ENCODE measurements around the gene GTF3A. TPM values are rescaled to one million over a fixed set of nuclear protein-coding genes. Genes with fewer than 3 reads are reported as not detected.

GTF3A gene
- total RNA-seq, 1 experiment from 2014 or later = 102 TPM

DNA sequence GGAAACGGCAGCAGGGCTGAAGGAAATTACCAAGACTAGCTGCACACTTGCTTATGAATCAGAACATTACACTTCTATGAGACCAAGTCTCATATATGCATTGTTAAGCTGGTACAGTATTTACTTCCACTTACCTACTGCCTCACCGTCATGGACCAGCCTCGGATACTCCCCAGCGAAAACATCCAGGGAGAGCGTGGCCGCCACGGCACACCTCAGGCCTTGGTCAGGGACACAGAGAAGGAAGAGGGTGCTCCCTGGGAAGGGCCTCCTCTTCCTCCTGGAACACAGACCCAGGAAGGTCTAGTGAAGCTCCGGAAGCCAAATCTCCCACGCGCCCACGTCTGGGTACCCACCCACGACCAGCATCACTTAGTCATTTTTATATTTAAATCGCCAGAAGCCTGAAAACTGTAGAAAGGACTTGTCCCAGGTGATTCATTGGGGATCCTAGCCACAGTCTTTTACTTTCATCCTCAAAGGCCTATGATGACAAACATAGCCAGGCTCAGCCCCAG is 50.4 kb downstream of the GTF3A start:
- RAD21 ChIA-PET (ENCODE audit: low non-redundant PET in 1 of 2, low total read pairs in 2 of 2, uncharacterized antibody in 2 of 2, unreplicated experiment in 2 of 2) = no interaction called here
- Histone ChIP-seq H3K79me2 (ENCODE audit: insufficient read depth, low read length) (no peaks in the 10 kb centered on the region), H3K9me2 (ENCODE audit: insufficient read depth) (no peaks in the 10 kb centered on the region), H3K4me2 (ENCODE audit: low read length) (no peak overlapping the region), H2AFZ (ENCODE audit: low read depth, low read length, poor library complexity, severe bottlenecking) (no peak overlapping the region), H3K36me3 (ENCODE audit: control insufficient read depth in 1 of 2, insufficient read depth in 2 of 2, low read length in 2 of 2) (no peaks in the 10 kb centered on the region), H3K27ac (ENCODE audit: low read depth, low read length) (no peak overlapping the region), H3K4me1 (ENCODE audit: control insufficient read depth in 1 of 2, insufficient read depth in 2 of 2, low read length in 2 of 2) (no peaks in the 10 kb centered on the region), H3K9me3 (ENCODE audit: control insufficient read depth in 1 of 2, insufficient read depth in 1 of 2, low read depth in 1 of 2, low read length in 2 of 2) (no peaks in the 10 kb centered on the region), H3K4me3 (replicated peaks in 1 of 2; ENCODE audit: low read depth in 1 of 2, low read length in 2 of 2) (no peak overlapping the region), H3K9ac (ENCODE audit: low read length) (no peak overlapping the region), H4K20me1 (ENCODE audit: insufficient read depth) (no peaks in the 10 kb centered on the region), H3K27me3 (ENCODE audit: insufficient read depth, low read length) (no peaks in the 10 kb centered on the region)
- POLR2A ChIA-PET = no interaction called here
- TF ChIP-seq CEBPB (IDR thresholded peaks at IDR 0.05; ENCODE audit: low read depth) (no peak), ZNF274 (IDR thresholded peaks at IDR 0.05; ENCODE audit: low read depth, low read length) (no peak), EGR1 (IDR thresholded peaks at IDR 0.05; ENCODE audit: low read depth) (no peak), TCF7L2 (IDR thresholded peaks at IDR 0.05; ENCODE audit: borderline replicate concordance, extremely low read depth, insufficient read depth, insufficient read length) (no peak)
- BruUV-seq (replicated peaks) = no TSS peak
- ATAC-seq = no peak
- CTCF ChIA-PET = no interaction called here
- intact Hi-C loops (cut with micrococcal nuclease) = no loop called here
- no peak for DNase-seq (ENCODE audit: low read depth, low spot score)

GRCh38 chr13:27476943-27477703 is 52.7 kb downstream of the GTF3A start:
- CTCF ChIA-PET = interaction anchor here (1.4 kb wide), 1 partner anchor 477 kb away, joined by 3 read pairs; no protein-coding TSS in a partner anchor
- Histone ChIP-seq H3K9ac (ENCODE audit: low read length) (no peak overlapping the region), H3K9me2 (ENCODE audit: insufficient read depth) (no peaks in the 10 kb centered on the region), H3K4me3 (replicated peaks in 1 of 2; ENCODE audit: low read depth in 1 of 2, low read length in 2 of 2) (no peak overlapping the region), H3K27ac (ENCODE audit: low read depth, low read length) (no peak overlapping the region), H3K36me3 (ENCODE audit: control insufficient read depth in 1 of 2, insufficient read depth in 2 of 2, low read length in 2 of 2) (no peaks in the 10 kb centered on the region), H3K27me3 (ENCODE audit: insufficient read depth, low read length) (no peaks in the 10 kb centered on the region), H3K9me3 (ENCODE audit: control insufficient read depth in 1 of 2, insufficient read depth in 1 of 2, low read depth in 1 of 2, low read length in 2 of 2) (no peaks in the 10 kb centered on the region; a peak in 1 of 4 replicates), H3K79me2 (ENCODE audit: insufficient read depth, low read length) (no peaks in the 10 kb centered on the region), H3K4me2 (ENCODE audit: low read length) (no peak overlapping the region), H2AFZ (ENCODE audit: low read depth, low read length, poor library complexity, severe bottlenecking) (no peak overlapping the region), H4K20me1 (ENCODE audit: insufficient read depth) (no peaks in the 10 kb centered on the region), H3K4me1 (ENCODE audit: control insufficient read depth in 1 of 2, insufficient read depth in 2 of 2, low read length in 2 of 2) (no peaks in the 10 kb centered on the region)
- intact Hi-C loops (cut with micrococcal nuclease) = no loop called here
- no peak for TF ChIP-seq SIN3A (IDR thresholded peaks at IDR 0.05; ENCODE audit: low read depth)
- DNase-seq (ENCODE audit: low read depth, low spot score) = no peak
- POLR2A ChIA-PET = no interaction called here
- RAD21 ChIA-PET (ENCODE audit: low non-redundant PET in 1 of 2, low total read pairs in 2 of 2, uncharacterized antibody in 2 of 2, unreplicated experiment in 2 of 2) = no interaction called here
- no peak for ATAC-seq
- no TSS peak for BruUV-seq (replicated peaks)

Measured in HCT116 (cell line).